K562 (cell line): ENCODE results near the gene PNPLA7. TPM values are rescaled to one million over a fixed set of nuclear protein-coding genes. Genes with fewer than 3 reads are reported as not detected.

Experiments
- BRF1 ChIP-seq: IDR thresholded peaks from 3 replicates; pipeline ENCODE4 v1.6.1; 2011; ENCODE audit warnings: borderline replicate concordance, mild to moderate bottlenecking; ENCODE audit not compliant: insufficient read length; ENCODE audit errors: extremely low read depth
- CBFA2T2 ChIP-seq: fragments of 450-650 bp; conservative IDR thresholded peaks from 2 replicates; pipeline ENCODE4 v1.6.1; 2017; ENCODE audit warnings: mild to moderate bottlenecking
- DIDO1 ChIP-seq: fragments of 450-650 bp; IDR thresholded peaks from 2 replicates; pipeline ENCODE4 v1.6.1; 2016; ENCODE audit warnings: low read depth, missing biosample characterization, missing genetic modification characterization
- ESRRA ChIP-seq: fragments of 450-650 bp; IDR thresholded peaks from 2 replicates; pipeline ENCODE4 v1.6.1; 2014; ENCODE audit warnings: low read depth, mild to moderate bottlenecking, moderate library complexity, borderline replicate concordance
- ETV6 ChIP-seq, 3 experiments: fragments of 150-350 bp in 1 of 3; sonication (generic) in 1 of 3; formaldehyde crosslinking in 1 of 3; IDR thresholded peaks; 2 replicates each; pipeline versions ENCODE4 v1.6.1 to v1.8.0; 2014 to 2022; ENCODE audit warnings: borderline replicate concordance in 2 of 3, low read depth in 2 of 3, antibody characterized with exemption in 1 of 3, low read length in 1 of 3, mild to moderate bottlenecking in 1 of 3, missing genetic modification reagents in 1 of 3
- GTF2A2 ChIP-seq: IDR thresholded peaks from 2 replicates; pipeline ENCODE4 v1.6.1; 2016; ENCODE audit warnings: mild to moderate bottlenecking, missing genetic modification characterization, missing compliant biosample characterization
- GTF2E2 ChIP-seq: fragments of 200-800 bp; sonication (Bioruptor generic); IDR thresholded peaks from 2 replicates; pipeline ENCODE4 v1.6.1; 2016; ENCODE audit warnings: missing genetic modification characterization, missing compliant biosample characterization
- HDAC1 ChIP-seq, 2 experiments: fragments of 450-650 bp; IDR thresholded peaks; 2 replicates each; pipeline ENCODE4 v1.6.1; 2016 to 2017; ENCODE audit warnings: inconsistent platforms in 1 of 2, mild to moderate bottlenecking in 1 of 2, moderate library complexity in 1 of 2
- KLF16 ChIP-seq: IDR thresholded peaks from 2 replicates; pipeline ENCODE4 v1.6.1; 2016; ENCODE audit warnings: antibody characterized with exemption
- MAZ ChIP-seq, 2 experiments: fragments of 450-650 bp in 1 of 2; sonication (generic) in 1 of 2; formaldehyde crosslinking; IDR thresholded peaks in 1 of 2; conservative IDR thresholded peaks in 1 of 2; 2 replicates each; pipeline versions ENCODE4 v1.4.0 to v1.5.0; 2020; ENCODE audit warnings: mild to moderate bottlenecking in 1 of 2, missing genetic modification reagents in 1 of 2
- MCM2 ChIP-seq: fragments of 450-650 bp; IDR thresholded peaks from 2 replicates; pipeline ENCODE4 v1.6.1; 2017; ENCODE audit warnings: low read depth, mild to moderate bottlenecking
- NCOA4 ChIP-seq: fragments of 450-650 bp; IDR thresholded peaks from 2 replicates; pipeline ENCODE4 v1.6.1; 2018; ENCODE audit warnings: mild to moderate bottlenecking; ENCODE audit not compliant: partially characterized antibody
- RAD21 ChIP-seq, 2 experiments: fragments of 250-450 bp in 1 of 2; fragments of 450-650 bp in 1 of 2; sonication (Bioruptor Pico) in 1 of 2; formaldehyde crosslinking in 1 of 2; IDR thresholded peaks in 1 of 2; conservative IDR thresholded peaks in 1 of 2; 2 replicates each; pipeline versions ENCODE4 v1.4.0 to v1.8.0; 2020 to 2022; ENCODE audit warnings: mild to moderate bottlenecking in 2 of 2, moderate library complexity in 1 of 2
- RAD51 ChIP-seq: fragments of 450-650 bp; IDR thresholded peaks from 2 replicates; pipeline ENCODE4 v1.7.1; 2016; ENCODE audit warnings: low read depth, mild to moderate bottlenecking, borderline replicate concordance
- SFPQ ChIP-seq: fragments of 200-400 bp; formaldehyde crosslinking; IDR thresholded peaks from 2 replicates; pipeline ENCODE4 v1.6.1; 2017; ENCODE audit warnings: mild to moderate bottlenecking, low read depth, low read length, moderate library complexity
- TBP ChIP-seq: optimal IDR thresholded peaks from 2 replicates; pipeline ENCODE3; 2011; ENCODE audit warnings: low read depth, low read length, improper control_type of control experiment
- TCF7 ChIP-seq: sonication (generic); IDR thresholded peaks from 2 replicates; pipeline ENCODE4 v1.6.1; 2016; ENCODE audit warnings: antibody characterized with exemption, borderline replicate concordance
- TEAD4 ChIP-seq, 2 experiments: sonication (generic) in 1 of 2; formaldehyde crosslinking in 1 of 2; IDR thresholded peaks; 2 replicates each; pipeline versions ENCODE4 v1.6.1 to v1.8.0; 2012 to 2022; ENCODE audit warnings: borderline replicate concordance in 1 of 2, inconsistent platforms in 1 of 2, low read length in 1 of 2, mild to moderate bottlenecking in 1 of 2, missing genetic modification reagents in 1 of 2
- TFE3 ChIP-seq: fragments of 450-650 bp; formaldehyde crosslinking; IDR thresholded peaks from 2 replicates; pipeline ENCODE4 v1.4.0; 2020; ENCODE audit warnings: mild to moderate bottlenecking, mixed read lengths
- ZNF133 ChIP-seq: fragments of 250-450 bp; sonication (Bioruptor Pico); IDR thresholded peaks from 2 replicates; pipeline ENCODE4 v1.4.0; 2020; ENCODE audit warnings: mild to moderate bottlenecking
- ZNF184 ChIP-seq: sonication (generic); formaldehyde crosslinking; IDR thresholded peaks from 2 replicates; pipeline ENCODE4 v1.5.0; 2020; ENCODE audit warnings: missing genetic modification reagents
- ZNF197 ChIP-seq: fragments of 200-800 bp; sonication (Bioruptor generic); IDR thresholded peaks from 2 replicates; pipeline ENCODE4 v1.6.1; 2016; ENCODE audit warnings: low read depth, missing genetic modification characterization, missing compliant biosample characterization
- ZNF79 ChIP-seq: fragments of 250-450 bp; sonication (Bioruptor Pico); IDR thresholded peaks from 2 replicates; pipeline ENCODE4 v1.4.0; 2020; ENCODE audit warnings: low read depth, mild to moderate bottlenecking, moderate library complexity
- polyA plus RNA-seq, 8 experiments: library from polyadenylated mRNA; depleted of rRNA in 4 of 8; stranded (reverse) in 5 of 8; unstranded in 3 of 8; fragments of >200 nt; fragmentation: Nextera tagmentation in 2 of 8; fragmentation: Illumina TruSeq in 1 of 8; extraction: Ambion mirVana in 2 of 8; extraction: Trizol in 1 of 8; gene quantifications; 2 replicates each; pipeline versions ENCODE4 v1.2.1 to v1.2.3, GENCODE V29; 2011 to 2014; ENCODE audit warnings: inconsistent platforms in 1 of 8, missing spikeins in 1 of 8
- total RNA-seq, 7 experiments: library from RNA; depleted of rRNA in 6 of 7; stranded (reverse); fragments of >200 nt in 6 of 7; fragmentation: Illumina TruSeq in 2 of 7; extraction: Trizol in 2 of 7; gene quantifications; 2 replicates each; pipeline versions ENCODE4 v1.2.1 to v1.2.3, GENCODE V29; 2011 to 2021; ENCODE audit warnings: low replicate concordance in 1 of 7

PNPLA7 gene
- total and polyA plus RNA-seq, 9 of the 15 experiments (the other 6 are each of a cell fraction or from before 2014, with no cell fraction given): 0.01 to 0.85 (median 0.19) TPM; not detected in 1

- TF ChIP-seq TEAD4 (IDR thresholded peaks at IDR 0.05; ENCODE audit: low read length) (peak; percentile 24; the same call in 1 of the 2 replicates), TEAD4 (CRISPR knock-in tag; IDR thresholded peaks at IDR 0.05; ENCODE audit: borderline replicate concordance) (no peak), TCF7 (no peak), MCM2 (peak; percentile 71; the same call in 1 of the 2 replicates), TFE3 (CRISPR knock-in tag) (peak; percentile 7; the same call in 1 of the 2 replicates), DIDO1 (tag) (0 out of 2 replicates have a peak, but pooled peaks have one; percentile 32), RAD21 (CRISPR knock-in tag; conservative IDR thresholded peaks at IDR 0.05 in 1 of 2, IDR thresholded peaks at IDR 0.05 in 1 of 2) (peak; percentile 26 to 50; a peak in 3 of 4 replicates), BRF1 (no peak), SFPQ (no peak), TBP (peak; percentile 56), HDAC1 (IDR thresholded peaks at IDR 0.05) (no peak; a peak in 1 of 4 replicates), ZNF79 (CRISPR knock-in tag) (no peak), RAD51 (peak; percentile 92), ETV6 (IDR thresholded peaks at IDR 0.05; ENCODE audit: borderline replicate concordance in 1 of 2, low read depth in 2 of 2, low read length in 1 of 2) (no peak), ETV6 (CRISPR knock-in tag; IDR thresholded peaks at IDR 0.05; ENCODE audit: borderline replicate concordance) (no peak), NCOA4 (no peak), CBFA2T2 (peak; percentile 49; the same call in 1 of the 2 replicates), ZNF197 (CRISPR knock-in tag) (no peak), GTF2E2 (tag) (no peak), MAZ (CRISPR knock-in tag; conservative IDR thresholded peaks at IDR 0.05 in 1 of 2, IDR thresholded peaks at IDR 0.05 in 1 of 2) (0 out of 4 replicates have a peak, but pooled peaks of 1 of the 2 experiments have one; percentile 49), ZNF133 (CRISPR knock-in tag) (no peak), KLF16 (peak; percentile 55; the same call in 1 of the 2 replicates), ESRRA (0 out of 2 replicates have a peak, but pooled peaks have one; percentile 20), GTF2A2 (tag) (no peak), ZNF184 (CRISPR knock-in tag) (no peak)
Observed at GRCh38 chr9:137534256-137535119, 15.7 kb downstream of the PNPLA7 start (continued).
